Subcutaneous abdominal adipose tissue (tissue), 5 donors: ENCODE data around the gene ZDHHC11.
"Not testable (repeated sequence)": the region's sequence is repeated elsewhere in the genome, so short reads cannot be mapped to it uniquely, and the experiment has no call there.

ENCODE experiments used
- H3K27ac ChIP-seq: one replicate; pipeline ENCODE4 v1.7.0; 2013; ENCODE audit warnings: low read depth, mild to moderate bottlenecking, inconsistent platforms, low read length, moderate library complexity
- H3K27me3 ChIP-seq, 5 donors: one replicate each; pipeline ENCODE4 v1.7.0; 2013; ENCODE audit warnings: low read length in 5 of 5, inconsistent platforms in 1 of 5; ENCODE audit not compliant: control insufficient read depth in 5 of 5, insufficient read depth in 4 of 5
- H3K36me3 ChIP-seq, 5 donors: one replicate each; pipeline ENCODE4 v1.7.0; 2013; ENCODE audit warnings: low read length in 5 of 5; ENCODE audit not compliant: control insufficient read depth in 5 of 5, insufficient read depth in 5 of 5
- H3K4me1 ChIP-seq, 5 donors: one replicate each; pipeline ENCODE4 v1.7.0; 2013; ENCODE audit warnings: low read length in 5 of 5, mild to moderate bottlenecking in 3 of 5, moderate library complexity in 1 of 5; ENCODE audit not compliant: control insufficient read depth in 5 of 5, insufficient read depth in 5 of 5
- H3K4me3 ChIP-seq, 5 donors: one replicate each; pipeline ENCODE4 v1.7.0; 2013; ENCODE audit warnings: low read length in 5 of 5, low read depth in 1 of 5
- H3K9ac ChIP-seq, 5 donors: one replicate each; pipeline ENCODE4 v1.7.0; 2013; ENCODE audit warnings: low read length in 5 of 5, mild to moderate bottlenecking in 4 of 5, moderate library complexity in 3 of 5
- H3K9me3 ChIP-seq, 5 donors: one replicate each; pipeline ENCODE4 v1.7.0; 2013; ENCODE audit warnings: low read length in 5 of 5; ENCODE audit not compliant: control insufficient read depth in 5 of 5
- donor health status: healthy.
- donor health status: healthy.
- donor health status: healthy.
- donor health status: healthy.
- donor health status: healthy.

ZDHHC11 gene

DNA sequence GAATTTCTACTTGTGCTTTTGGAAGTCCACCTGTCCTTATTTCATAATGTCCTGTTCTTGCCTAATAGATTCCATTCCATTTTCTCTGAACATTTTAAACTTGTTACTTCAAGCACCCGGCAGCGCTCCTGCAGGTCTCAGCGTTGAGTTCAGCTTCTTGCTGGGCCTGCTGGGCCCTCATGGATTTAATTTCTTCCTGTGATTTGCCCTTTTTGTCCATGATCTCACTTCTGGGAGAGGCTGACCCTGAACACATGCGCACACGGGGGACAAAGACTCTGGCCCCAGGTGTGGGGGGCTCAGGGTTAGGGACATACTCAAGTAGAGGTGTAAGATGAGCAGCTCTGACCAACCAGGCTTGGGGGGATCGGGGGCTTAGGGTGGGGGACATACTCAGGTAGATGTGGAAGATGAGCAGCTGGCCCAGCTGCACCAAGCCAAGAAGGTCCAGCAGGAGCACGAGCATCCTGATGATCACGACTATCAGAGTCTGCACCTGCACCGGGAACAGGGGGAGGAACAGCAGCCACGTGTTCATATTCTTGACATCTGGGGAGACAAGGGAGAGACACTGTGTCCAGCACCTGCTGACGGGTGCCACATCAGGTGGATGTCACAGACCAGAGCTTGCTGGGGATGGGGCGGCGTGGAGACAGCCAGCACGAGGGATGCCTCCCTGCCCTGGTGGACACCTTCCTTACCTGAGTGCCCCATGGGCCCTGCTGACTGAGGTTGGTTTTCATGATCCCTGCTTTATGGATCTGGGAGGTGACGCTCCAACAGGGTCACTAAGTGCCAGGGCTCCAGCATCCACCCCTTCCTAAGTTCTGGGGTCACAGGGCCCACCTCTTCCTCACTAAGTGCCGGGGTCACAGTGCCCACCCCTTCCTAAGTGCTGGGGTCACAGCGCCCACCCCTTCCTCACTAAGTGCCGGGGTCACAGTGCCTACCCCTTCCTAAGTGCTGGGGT is 102.5 kb downstream of the ZDHHC11 start:
- H3K4me3 ChIP-seq, H3K9me3 ChIP-seq, H3K27me3 ChIP-seq, H3K9ac ChIP-seq, H3K36me3 ChIP-seq, H3K27ac ChIP-seq, H3K4me1 ChIP-seq: not testable (repeated sequence)

DNA sequence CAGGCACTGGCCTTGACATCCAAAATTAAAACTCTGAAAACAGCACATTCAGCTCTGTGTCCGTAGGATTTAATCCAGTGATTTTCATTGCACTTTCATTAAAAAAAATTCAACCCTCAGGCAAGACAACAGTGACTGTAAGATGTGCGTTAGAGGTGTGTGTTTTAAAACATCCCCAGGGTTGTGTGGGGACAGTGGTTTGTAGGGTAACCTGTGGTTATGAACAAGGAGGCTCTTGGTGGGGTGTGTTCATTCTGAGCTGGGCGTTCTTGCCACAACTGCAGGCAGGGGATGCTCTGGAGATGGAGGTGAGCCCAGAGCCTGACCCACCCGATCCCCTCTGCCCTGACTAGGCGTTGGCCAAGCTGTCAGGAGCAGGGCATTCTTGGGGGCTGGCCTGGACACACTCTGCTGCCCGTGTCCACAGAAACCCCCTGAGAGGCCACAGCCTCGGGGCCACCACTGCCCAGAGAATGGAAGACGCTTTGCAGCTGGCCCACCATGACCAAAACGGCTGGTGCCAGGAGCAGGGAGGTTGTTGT is 103.4 kb downstream of the ZDHHC11 start:
- not testable (repeated sequence) for H3K4me3 ChIP-seq, H3K4me1 ChIP-seq, H3K9me3 ChIP-seq, H3K27ac ChIP-seq, H3K9ac ChIP-seq, H3K36me3 ChIP-seq, H3K27me3 ChIP-seq

DNA sequence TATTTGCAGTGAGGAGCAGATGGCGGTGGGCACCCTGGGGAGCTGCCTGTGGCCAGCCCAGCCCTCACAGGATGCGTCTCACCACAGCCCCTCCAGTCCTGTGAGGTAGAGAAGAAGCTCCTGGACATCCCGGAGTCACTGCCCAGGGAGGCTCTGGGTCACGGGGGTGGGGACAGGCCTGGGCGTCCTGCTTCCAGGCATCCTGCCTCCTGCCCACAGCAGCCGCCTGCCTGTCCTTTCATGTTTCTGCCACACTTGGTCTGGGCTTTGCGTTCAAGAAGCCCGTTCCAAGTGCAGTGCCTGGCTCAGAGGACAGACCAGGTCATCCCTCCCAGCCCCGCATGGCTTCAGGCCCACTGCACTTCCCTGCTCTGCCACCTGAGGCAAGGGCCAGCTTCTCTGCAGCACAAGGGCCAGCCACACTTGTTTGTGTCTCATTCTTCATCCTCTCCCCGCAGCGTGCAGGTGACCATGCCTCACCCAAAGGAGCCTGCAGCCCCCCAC is 104.5 kb downstream of the ZDHHC11 start:
- no peak overlapping the region for H3K27ac ChIP-seq
- H3K9me3 ChIP-seq: no peaks in the 10 kb centered on the region
- H3K4me1 ChIP-seq: no peaks in the 10 kb centered on the region
- H3K27me3 ChIP-seq: no peaks in the 10 kb centered on the region
- H3K36me3 ChIP-seq: peaks cover 0 to 7% (median 0%) of the 10 kb centered on the region in 5 donors
- no peak overlapping the region for H3K9ac ChIP-seq
- H3K4me3 ChIP-seq: no peak overlapping the region
